ENCODE data around the gene PTPRD. TPM values are rescaled to one million over a fixed set of nuclear protein-coding genes. Genes with fewer than 3 reads are reported as not detected.

Gene PTPRD
- total RNA-seq, 1 experiment from 2014 or later = 0.84 TPM

GRCh38 chr9:8436786-8437185, 2176.0 kb downstream of the PTPRD start:
- no peak for DNase-seq (ENCODE audit: low read depth)

GRCh38 chr9:8434621-8435020, 2178.2 kb downstream of the PTPRD start:
- DNase-seq (ENCODE audit: low read depth) = no peak

- no peak for DNase-seq (ENCODE audit: low read depth)
Measured at GRCh38 chr9:8432224-8432623, 2180.6 kb downstream of the PTPRD start.

- DNase-seq (ENCODE audit: low read depth) = no peak
Measured at GRCh38 chr9:8431505-8431904, 2181.3 kb downstream of the PTPRD start.

GRCh38 chr9:8430945-8431344, 2181.9 kb downstream of the PTPRD start:
- DNase-seq (ENCODE audit: low read depth) = no peak

GRCh38 chr9:8429768-8430167, 2183.0 kb downstream of the PTPRD start:
- DNase-seq (ENCODE audit: low read depth) = no peak

GRCh38 chr9:8429157-8429556, 2183.6 kb downstream of the PTPRD start:
- DNase-seq (ENCODE audit: low read depth) = no peak

GRCh38 chr9:8428389-8428788, 2184.4 kb downstream of the PTPRD start:
- no peak for DNase-seq (ENCODE audit: low read depth)

- DNase-seq (ENCODE audit: low read depth) = no peak
Measured at GRCh38 chr9:8424786-8425410, 2187.9 kb downstream of the PTPRD start.

GRCh38 chr9:8420416-8420815, 2192.4 kb downstream of the PTPRD start:
- DNase-seq (ENCODE audit: low read depth) = no peak

GRCh38 chr9:8419596-8420275, 2193.1 kb downstream of the PTPRD start:
- no peak for DNase-seq (ENCODE audit: low read depth)

- DNase-seq (ENCODE audit: low read depth) = no peak
Measured at GRCh38 chr9:8417341-8417740, 2195.5 kb downstream of the PTPRD start.

GRCh38 chr9:8412327-8412726, 2200.5 kb downstream of the PTPRD start:
- no peak for DNase-seq (ENCODE audit: low read depth)

- no peak for DNase-seq (ENCODE audit: low read depth)
Measured at GRCh38 chr9:8408575-8409190, 2204.1 kb downstream of the PTPRD start.

- no peak for DNase-seq (ENCODE audit: low read depth)
Measured at GRCh38 chr9:8401961-8402705, 2210.7 kb downstream of the PTPRD start.

GRCh38 chr9:8400378-8400777, 2212.4 kb downstream of the PTPRD start:
- DNase-seq (ENCODE audit: low read depth) = no peak

- DNase-seq (ENCODE audit: low read depth) = no peak
Measured at GRCh38 chr9:8395022-8395421, 2217.8 kb downstream of the PTPRD start.

GRCh38 chr9:8394341-8394740, 2218.5 kb downstream of the PTPRD start:
- no peak for DNase-seq (ENCODE audit: low read depth)

- DNase-seq (ENCODE audit: low read depth) = no peak
Measured at GRCh38 chr9:8392866-8393265, 2219.9 kb downstream of the PTPRD start.

- no peak for DNase-seq (ENCODE audit: low read depth)
Measured at GRCh38 chr9:8391566-8391965, 2221.2 kb downstream of the PTPRD start.

GRCh38 chr9:8391132-8391531, 2221.7 kb downstream of the PTPRD start:
- DNase-seq (ENCODE audit: low read depth) = no peak

- DNase-seq (ENCODE audit: low read depth) = no peak
Measured at GRCh38 chr9:8390571-8390970, 2222.2 kb downstream of the PTPRD start.

GRCh38 chr9:8389531-8389930, 2223.3 kb downstream of the PTPRD start:
- no peak for DNase-seq (ENCODE audit: low read depth)
